Hematopoietic multipotent progenitor cell (in vitro differentiated cells): ENCODE measurements around the gene TTYH2. TPM values are rescaled to one million over a fixed set of nuclear protein-coding genes. Genes with fewer than 3 reads are reported as not detected.
A peak's percentile ranks its signal among the peaks of the same experiment; 100 is the strongest.

ENCODE experiments used
- DNase-seq, 3 donors: peaks; one replicate each; pipeline ENCODE4 v3.0.0-alpha.2; 2011 to 2015; ENCODE audit warnings: low read depth in 2 of 3, low spot score in 2 of 3
- total RNA-seq: library from RNA; depleted of rRNA; stranded (reverse); fragments of >200 nt; gene quantifications from one replicate; pipeline ENCODE4 v1.2.3, GENCODE V29; 2012

TTYH2 gene
- total RNA-seq, 1 donor, result 13.5 TPM

DNA sequence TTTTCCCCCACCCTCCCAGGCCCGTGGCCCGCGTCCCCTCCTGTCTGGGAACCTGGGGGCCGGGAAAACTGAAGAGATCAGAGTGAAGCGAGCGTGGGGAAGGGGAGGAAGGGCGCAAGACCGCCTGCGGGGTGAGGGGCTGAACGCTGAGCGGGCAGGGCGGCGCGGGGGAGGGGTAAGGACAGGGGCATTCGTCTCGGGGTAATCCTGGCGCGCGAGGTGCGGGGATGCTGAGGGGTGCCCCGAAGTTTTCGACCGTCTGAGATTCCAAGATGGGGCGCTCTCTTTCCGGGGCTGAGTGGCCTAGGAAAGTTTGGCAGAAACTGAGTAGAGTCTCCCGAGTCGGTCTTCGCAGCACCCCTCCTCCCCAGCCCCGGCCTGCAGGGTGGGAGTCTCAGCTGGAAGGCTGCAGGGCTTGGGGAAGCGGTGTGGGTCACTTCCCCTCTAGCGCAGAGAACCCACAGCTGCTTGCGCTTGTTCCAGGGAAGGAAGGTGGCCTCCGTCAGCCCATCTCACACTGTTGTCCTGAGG is 555 bp downstream of the TTYH2 start:
- peak in 1 of 3 donors; percentile 32 for DNase-seq

- DNase-seq, result no peak
Observed at GRCh38 chr17:74214484-74215341, 1.3 kb downstream of the TTYH2 start.

DNA sequence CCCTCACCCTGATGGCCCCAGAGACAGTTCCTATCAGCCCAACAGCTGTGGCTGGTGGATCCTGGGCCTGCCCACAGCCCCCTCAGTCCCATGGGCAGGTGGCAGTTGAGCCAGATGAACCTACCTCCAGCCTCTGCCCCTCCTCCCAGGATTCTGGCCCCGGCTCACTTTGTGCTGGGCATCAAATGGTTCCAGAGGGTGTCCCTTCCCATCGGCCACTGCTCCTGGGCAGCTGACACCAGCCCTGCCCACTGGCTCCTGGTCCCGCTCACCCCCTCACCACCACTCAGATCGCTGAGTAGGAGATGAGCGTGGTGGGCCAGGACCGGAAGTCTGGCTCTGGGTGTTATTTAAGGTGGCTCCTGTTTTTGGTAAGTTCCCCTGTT is 2.0 kb downstream of the TTYH2 start:
- DNase-seq, result no peak

GRCh38 chr17:74216505-74216904 is 3.1 kb downstream of the TTYH2 start:
- DNase-seq, result no peak

DNA sequence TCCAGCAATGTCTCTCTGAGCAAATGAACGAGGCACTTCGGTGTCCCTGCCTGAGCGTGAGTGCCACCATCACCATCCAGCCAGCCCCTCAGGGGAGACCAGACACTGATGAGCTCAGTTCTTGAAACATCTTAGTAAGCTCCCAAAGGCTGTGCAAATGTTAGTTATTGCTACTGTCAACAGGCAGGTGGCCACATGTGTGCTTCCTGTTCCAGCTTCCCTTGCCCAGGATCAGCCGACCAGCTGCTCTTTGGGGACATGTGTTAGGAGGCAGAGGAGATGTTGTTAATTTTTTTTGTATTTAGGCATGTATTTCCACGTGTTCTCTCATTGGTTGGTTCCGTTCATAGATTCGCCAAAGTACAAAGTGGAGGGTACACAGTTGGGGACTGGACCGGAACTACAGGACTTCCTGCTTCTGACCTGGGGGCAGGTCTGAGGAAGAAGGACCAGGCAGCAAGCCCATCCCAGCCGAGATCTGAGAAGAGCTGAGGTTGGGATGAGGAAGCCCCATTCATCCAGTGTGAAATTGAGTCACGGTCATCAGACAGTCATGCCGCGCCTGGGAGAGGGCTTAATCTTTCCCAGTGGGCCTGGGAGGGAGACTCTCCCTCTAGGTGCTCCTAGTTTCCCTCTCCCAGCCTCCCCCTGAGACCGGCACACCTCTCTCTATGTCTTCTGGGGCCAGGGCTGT is 3.8 kb downstream of the TTYH2 start:
- peak in 1 of 3 donors; percentile 66 for DNase-seq

DNA sequence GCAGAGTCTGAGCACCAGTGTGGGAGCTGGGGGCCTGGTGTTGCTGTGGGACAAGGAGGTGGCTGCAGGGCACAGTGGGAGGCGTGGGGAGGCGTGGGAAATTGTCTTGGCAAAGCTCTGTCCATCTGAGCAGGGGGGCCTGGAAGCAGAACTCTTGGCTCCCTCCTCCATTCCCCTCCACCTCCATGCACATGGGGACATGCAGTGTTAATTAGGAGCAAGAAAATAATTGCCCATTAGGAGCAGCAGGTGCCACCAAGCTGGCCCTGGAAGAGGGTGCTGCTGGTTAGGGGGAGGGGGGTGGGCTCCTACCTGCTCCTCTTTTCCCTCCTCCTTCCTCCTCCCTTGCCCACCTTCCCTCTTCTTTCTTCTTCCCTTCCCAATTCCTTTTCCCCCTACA is 4.5 kb downstream of the TTYH2 start:
- DNase-seq, result no peak

DNA sequence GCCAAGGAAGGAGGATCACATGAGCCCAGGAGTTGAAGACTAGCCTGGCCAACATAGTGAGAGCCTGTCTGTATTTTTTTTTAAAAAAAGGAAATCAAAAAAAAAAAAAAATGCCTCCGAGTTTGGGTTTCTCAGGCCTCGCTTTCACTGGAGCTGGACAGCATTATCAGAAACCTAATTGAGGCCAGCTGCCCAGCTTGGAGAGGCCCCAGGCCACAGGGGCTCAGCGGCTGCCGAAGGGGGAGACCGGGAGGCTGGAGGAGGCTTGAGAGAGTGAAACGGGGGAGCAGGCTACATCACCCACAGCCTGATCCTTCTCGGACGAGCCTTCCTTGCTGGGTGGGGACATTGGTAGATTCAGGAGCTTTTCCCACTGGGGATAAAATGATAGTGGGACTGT is 5.1 kb downstream of the TTYH2 start:
- DNase-seq, result no peak

- DNase-seq, result peak in 1 of 3 donors; percentile 42
Observed at GRCh38 chr17:74219576-74220133, 6.3 kb downstream of the TTYH2 start.

DNA sequence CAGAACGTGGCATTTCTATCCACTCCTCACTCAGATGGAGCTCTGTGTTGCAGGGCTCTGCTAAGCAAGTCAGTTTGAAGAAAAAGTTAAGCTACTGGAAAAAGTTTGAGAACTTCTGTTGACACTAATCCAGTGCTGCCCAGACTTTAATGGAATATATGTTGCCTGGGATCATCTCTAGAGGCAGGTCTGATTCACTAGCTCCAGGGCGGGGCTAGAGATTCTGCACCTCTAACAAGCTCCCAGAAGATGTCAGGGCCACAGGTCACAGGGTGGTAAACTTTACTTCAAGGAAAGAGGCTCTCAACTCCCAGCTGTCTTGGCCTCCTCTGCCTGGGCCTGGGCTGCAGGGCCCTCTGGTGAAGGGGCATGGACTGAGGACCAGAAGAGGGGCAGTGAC is 6.8 kb downstream of the TTYH2 start:
- no peak for DNase-seq

- no peak for DNase-seq
Observed at GRCh38 chr17:74220946-74221818, 7.8 kb downstream of the TTYH2 start.

GRCh38 chr17:74222399-74222798 is 9.0 kb downstream of the TTYH2 start:
- DNase-seq, result no peak

GRCh38 chr17:74223901-74224300 is 10.5 kb downstream of the TTYH2 start:
- DNase-seq, result no peak

DNA sequence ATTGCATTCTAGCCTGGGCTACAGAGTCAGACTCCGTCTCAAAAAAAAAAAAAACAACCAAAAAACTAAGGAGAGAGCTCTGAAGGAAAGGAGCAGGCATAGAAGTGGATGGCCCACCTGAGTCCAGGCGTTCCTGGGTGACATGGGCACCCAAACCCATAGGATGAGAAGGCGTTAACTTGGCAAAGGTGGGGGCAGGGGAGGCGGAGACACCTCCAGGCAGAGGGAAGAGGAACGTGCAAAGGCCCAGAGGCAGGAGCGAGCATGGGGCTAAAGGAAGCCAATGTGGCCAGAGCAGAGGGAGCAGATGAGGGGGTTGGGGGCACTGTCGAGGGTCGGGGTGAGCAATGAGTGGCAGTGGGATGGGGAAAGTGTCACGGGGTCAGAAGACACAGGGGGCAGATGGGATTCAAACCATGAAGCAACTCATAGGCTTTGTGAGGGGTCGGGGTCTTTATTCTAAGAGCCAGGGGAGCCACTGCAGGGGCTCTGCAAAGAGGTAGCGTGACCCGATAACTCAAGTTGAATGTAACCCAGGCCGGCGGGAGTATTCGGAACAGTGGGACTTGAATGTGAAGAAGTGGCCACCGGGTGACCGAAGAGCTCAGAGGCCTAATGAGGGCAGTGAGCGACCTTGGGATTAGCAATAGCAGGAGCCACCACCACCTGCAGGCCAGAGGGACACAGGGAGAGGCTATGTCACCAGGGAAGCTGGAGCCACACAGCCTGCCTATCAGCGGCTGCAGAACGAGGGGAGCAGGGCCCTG is 11.8 kb downstream of the TTYH2 start:
- DNase-seq, result no peak

GRCh38 chr17:74226252-74226651 is 12.9 kb downstream of the TTYH2 start:
- no peak for DNase-seq

GRCh38 chr17:74227271-74228080 is 14.1 kb downstream of the TTYH2 start:
- no peak for DNase-seq

GRCh38 chr17:74228306-74228978 is 15.1 kb downstream of the TTYH2 start:
- DNase-seq, result no peak

GRCh38 chr17:74230896-74231295 is 17.5 kb downstream of the TTYH2 start:
- DNase-seq, result no peak
